Adrenal gland (tissue), 5 donors: ENCODE results near the gene SDK1.

Experiments used
- POLR2A ChIP-seq, 2 donors: fragments of 450-650 bp; IDR thresholded peaks; one replicate each; pipeline ENCODE4 v1.6.1; 2017; ENCODE audit warnings: antibody characterized with exemption in 2 of 2, mild to moderate bottlenecking in 2 of 2, moderate library complexity in 1 of 2
- TF ChIP-seq, protein P1 (sequence below), 6 experiments: fragments of 450-650 bp in 4 of 6; fragments of 200-600 bp in 2 of 6; sonication (generic) in 1 of 6; IDR thresholded peaks; 1 replicate in 5 of 6; 2 replicates in 1 of 6; pipeline versions ENCODE4 v1.5.1 to v1.8.0; 2016 to 2021; ENCODE audit warnings: antibody characterized with exemption in 6 of 6, mild to moderate bottlenecking in 2 of 6, moderate library complexity in 1 of 6
- donor health status: DM: no; HTN: no; CAD: no.

GRCh38 chr7:3922175-3922635 lies 621.2 kb downstream of the SDK1 start:
- TF ChIP-seq, protein P1, sequence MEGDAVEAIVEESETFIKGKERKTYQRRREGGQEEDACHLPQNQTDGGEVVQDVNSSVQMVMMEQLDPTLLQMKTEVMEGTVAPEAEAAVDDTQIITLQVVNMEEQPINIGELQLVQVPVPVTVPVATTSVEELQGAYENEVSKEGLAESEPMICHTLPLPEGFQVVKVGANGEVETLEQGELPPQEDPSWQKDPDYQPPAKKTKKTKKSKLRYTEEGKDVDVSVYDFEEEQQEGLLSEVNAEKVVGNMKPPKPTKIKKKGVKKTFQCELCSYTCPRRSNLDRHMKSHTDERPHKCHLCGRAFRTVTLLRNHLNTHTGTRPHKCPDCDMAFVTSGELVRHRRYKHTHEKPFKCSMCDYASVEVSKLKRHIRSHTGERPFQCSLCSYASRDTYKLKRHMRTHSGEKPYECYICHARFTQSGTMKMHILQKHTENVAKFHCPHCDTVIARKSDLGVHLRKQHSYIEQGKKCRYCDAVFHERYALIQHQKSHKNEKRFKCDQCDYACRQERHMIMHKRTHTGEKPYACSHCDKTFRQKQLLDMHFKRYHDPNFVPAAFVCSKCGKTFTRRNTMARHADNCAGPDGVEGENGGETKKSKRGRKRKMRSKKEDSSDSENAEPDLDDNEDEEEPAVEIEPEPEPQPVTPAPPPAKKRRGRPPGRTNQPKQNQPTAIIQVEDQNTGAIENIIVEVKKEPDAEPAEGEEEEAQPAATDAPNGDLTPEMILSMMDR (IDR thresholded peaks at IDR 0.05) = peak in 4 of 6 experiments; percentile 31 to 39 (median 36)
- no peak for TF ChIP-seq POLR2A (IDR thresholded peaks at IDR 0.05)
